Activated naive CD4-positive, alpha-beta T cell treated with anti-CD3 and anti-CD28 coated beads, Interleukin-2, amount 50 U/mL, for 72 hours (primary cell): ENCODE results near the gene DAB2. TPM values are rescaled to one million over a fixed set of nuclear protein-coding genes. Genes with fewer than 3 reads are reported as not detected.

Source experiments
- ATAC-seq, 2 donors: fragments of 150-1000 bp; cut with Tn5 transposase; 2 replicates each; pipeline ENCODE4 v1.10.0; 2021; ENCODE audit warnings: mild to moderate bottlenecking in 2 of 2, moderate library complexity in 2 of 2
- DNase-seq, 2 donors: peaks; one replicate each; pipeline ENCODE4 v3.0.0; 2021 to 2022; ENCODE audit warnings: low spot score in 2 of 2
- H3K27ac Mint-ChIP-seq, 2 donors: one replicate each; pipeline ENCODE4 v1.8.0; 2022; ENCODE audit warnings: mild to moderate bottlenecking in 2 of 2, mixed read lengths in 2 of 2
- H3K36me3 Mint-ChIP-seq, 2 donors: one replicate each; pipeline ENCODE4 v1.8.0; 2022; ENCODE audit warnings: mixed read lengths in 2 of 2
- H3K9me3 Mint-ChIP-seq, 2 donors: one replicate each; pipeline ENCODE4 v1.8.0; 2022; ENCODE audit warnings: mixed read lengths in 2 of 2
- total RNA-seq, 2 donors: library from RNA; stranded (reverse); gene quantifications; one replicate each; pipeline ENCODE4 v1.2.3, GENCODE V29; 2022

DAB2 gene
- total RNA-seq, 2 donors from 2014 or later = 0.50 TPM; not detected in 1

DNA sequence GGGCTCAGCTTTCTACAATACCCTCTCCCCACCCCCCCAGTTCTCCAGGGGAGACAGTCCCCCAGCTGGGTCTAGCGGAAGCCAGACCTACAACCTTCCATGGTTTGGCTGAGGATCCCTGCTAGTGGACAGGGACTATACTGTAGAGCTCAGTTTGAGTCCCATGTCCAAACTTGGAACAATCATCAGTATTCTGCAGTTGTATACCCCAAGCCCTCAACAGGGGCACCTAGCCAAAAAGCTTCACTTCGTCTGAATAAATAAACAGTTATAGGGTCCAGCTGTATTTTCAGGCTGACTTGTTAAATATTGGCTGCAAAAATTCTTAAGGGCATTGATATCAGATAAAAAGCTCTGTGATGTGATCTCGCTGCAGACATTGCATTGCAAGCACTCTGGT, 45.1 kb downstream of the DAB2 start:
- Mint-ChIP-seq H3K36me3 (no peaks in the 10 kb centered on the region), H3K9me3 (no peaks in the 10 kb centered on the region), H3K27ac (no peak overlapping the region)
- DNase-seq = no peak
- ATAC-seq = no peak

DNA sequence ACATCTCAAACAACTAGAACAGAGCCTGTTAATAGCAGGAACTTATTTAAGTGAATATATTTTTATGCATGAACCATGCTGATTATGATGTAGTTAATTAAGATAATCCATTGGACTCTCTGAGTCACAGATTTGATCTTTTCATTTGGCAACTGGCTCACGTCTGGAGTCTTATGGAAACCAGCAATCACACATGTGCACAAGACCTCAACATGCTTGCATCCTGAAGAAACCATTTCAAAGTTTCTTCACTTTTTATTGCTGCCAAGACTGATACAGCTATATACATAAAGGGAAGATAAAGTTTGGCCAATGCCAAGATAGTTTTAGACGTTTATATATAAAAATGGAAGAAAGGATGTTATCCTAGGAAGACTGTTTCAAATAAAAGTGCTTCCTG, 47.2 kb downstream of the DAB2 start:
- ATAC-seq (no peak), DNase-seq (no peak)
- H3K36me3 Mint-ChIP-seq = no peaks in the 10 kb centered on the region
- H3K9me3 Mint-ChIP-seq = no peaks in the 10 kb centered on the region
- H3K27ac Mint-ChIP-seq = no peak overlapping the region

DNA sequence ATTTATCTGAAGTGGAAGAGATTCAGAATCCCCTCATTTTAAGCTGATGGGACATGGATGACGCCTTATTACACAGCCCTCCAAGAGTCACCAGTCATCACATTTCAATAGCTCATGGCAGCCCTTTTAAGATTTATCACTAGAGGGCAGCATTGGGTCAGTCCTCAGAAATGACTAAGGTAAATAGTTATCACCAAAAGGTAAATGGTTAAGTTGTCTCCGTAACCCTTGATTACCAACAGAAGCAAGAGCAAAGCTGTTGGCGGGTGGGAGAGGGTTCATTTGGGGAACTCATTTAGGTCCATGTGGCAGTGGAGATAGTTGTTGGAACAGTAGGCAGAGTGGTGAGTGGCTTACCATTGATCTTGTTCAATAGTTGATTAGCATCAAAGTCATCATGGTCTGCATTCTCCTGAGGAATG, 48.5 kb downstream of the DAB2 start:
- H3K27ac Mint-ChIP-seq = no peak overlapping the region
- no peaks in the 10 kb centered on the region for H3K36me3 Mint-ChIP-seq
- DNase-seq = peak in 1 of 2 donors; percentile 62
- no peaks in the 10 kb centered on the region for H3K9me3 Mint-ChIP-seq
- peak; percentile 59 to 75 for ATAC-seq

DNA sequence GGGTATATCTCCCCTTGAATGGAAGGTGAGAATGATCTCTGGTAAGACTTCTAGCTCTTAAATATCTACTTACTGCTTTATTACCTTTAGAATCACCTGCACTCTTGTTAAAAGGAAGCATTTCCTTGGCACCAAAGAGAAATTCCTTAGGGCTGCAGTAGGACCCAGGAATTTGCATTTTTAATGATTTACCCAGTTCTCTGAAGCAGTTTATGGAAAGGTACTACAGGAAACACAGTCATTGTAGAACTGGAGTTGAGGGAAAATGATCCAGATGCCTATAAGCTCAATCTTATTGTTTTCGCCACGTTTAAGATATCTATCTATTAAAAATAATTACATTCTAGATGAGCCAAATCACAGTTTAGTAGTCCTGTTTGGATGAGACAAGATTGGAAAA, 51.0 kb downstream of the DAB2 start:
- no peak for DNase-seq
- no peak for ATAC-seq
- H3K27ac Mint-ChIP-seq = no peak overlapping the region
- H3K9me3 Mint-ChIP-seq = no peaks in the 10 kb centered on the region
- no peaks in the 10 kb centered on the region for H3K36me3 Mint-ChIP-seq

DNA sequence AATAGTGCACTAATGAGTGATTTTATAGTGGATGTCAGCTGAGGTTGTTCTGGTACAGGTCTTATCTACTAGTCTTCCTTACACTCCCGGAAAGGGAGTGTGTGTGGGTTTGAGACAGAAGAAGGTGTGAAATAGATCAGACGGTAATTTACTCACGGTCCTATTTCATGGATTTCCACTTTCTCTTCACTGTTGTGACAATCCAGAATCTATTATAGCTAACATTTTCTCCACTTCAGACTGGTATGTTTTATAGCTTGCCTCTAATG, 53.5 kb downstream of the DAB2 start:
- no peak overlapping the region for H3K27ac Mint-ChIP-seq
- no peak for ATAC-seq
- no peak for DNase-seq
- no peaks in the 10 kb centered on the region for H3K9me3 Mint-ChIP-seq
- no peaks in the 10 kb centered on the region for H3K36me3 Mint-ChIP-seq

DNA sequence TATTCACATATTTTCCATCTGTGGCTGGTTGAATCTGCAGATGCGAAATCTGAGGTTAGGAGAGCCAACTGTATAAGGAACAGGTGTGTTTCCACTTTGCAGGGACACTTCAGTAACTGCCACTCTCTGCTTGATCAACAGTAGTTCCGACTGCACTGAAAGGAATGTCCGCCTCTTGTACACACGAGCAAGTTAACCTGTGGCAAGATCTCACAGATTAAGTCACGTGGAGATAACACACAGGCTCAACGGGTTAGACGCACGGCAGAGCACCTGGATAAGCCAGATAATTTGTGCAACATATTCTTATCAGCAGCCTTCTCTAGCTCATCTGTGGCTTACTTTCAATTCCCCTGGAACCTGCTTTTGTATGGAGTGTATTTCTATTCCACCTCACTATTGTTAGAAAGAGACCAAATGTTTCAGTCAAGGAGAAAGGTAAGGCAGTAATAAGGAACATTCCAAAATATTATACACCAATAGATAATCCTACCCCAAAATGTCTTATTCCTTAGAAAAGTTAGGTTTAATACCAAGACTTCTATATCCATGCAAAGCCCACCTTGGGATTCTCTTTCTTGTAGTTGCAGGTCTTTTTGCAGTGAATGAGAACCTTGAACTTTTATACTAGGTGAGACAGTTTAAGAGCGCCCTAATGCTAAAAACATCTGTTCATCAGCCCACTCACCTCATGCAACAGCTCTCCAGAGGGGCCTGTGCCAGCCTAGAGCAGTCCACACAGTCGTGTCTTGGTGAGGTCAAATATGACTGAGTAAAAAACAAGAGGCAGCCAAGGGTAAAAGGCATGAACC, 54.0 kb downstream of the DAB2 start:
- no peaks in the 10 kb centered on the region for H3K9me3 Mint-ChIP-seq
- H3K36me3 Mint-ChIP-seq = no peaks in the 10 kb centered on the region
- H3K27ac Mint-ChIP-seq = no peak overlapping the region
- DNase-seq (no peak), ATAC-seq (no peak)

DNA sequence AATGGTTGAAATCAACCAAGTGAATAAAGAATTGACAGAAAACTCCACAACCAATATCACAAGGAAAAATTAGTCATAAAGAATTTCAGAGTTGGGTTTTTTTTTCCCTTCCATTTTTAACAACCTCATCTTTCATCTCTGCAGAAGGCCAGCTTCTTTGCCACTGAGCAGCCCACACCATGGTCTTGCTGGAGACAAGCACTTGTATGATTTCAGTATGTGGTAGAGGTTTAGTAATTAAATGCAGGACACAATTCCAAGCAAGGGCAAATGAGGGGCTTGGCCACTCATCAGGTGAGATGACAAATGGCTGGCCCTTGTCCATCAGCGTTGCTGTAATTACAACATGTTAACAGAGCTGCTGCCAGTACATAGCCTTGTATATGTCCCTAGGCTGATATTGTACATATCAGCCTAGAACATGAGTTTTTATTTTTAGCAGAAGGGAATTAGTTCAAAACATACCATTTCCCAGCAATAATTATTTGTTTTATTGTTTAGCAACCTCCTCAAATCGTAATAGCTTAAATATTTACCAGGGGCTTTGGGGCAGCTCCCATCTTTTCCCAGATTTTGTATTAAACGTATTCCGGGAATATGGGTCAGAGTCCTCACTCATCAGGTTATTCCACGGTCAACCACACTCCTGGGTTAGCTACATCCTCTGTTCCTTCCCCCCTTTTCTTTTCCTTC, 55.5 kb downstream of the DAB2 start:
- peak in 1 of 2 donors; percentile 16 for ATAC-seq

DNA sequence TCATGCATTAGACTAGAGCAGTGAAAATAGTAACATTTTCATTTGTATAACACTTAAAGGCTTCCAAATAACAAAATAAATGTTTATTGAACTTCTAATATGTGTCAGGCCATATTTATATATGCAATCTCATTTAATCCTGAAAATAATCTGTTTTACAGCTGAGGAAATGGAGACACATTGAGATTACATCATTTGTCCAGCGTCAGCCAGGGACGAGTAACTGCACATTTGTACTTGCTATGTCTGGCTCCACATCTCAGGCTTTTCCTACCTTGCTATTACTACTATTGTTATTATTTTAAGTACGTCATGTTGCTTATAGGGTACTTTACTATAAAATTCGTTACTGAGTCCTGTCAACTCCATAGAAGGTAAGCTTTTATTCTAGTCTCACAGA, 56.7 kb downstream of the DAB2 start:
- Mint-ChIP-seq H3K36me3 (no peaks in the 10 kb centered on the region), H3K27ac (no peak overlapping the region), H3K9me3 (no peaks in the 10 kb centered on the region)
- DNase-seq (no peak), ATAC-seq (no peak)

More for the DNA sequence above, 55.5 kb downstream of the DAB2 start:
- no peaks in the 10 kb centered on the region for H3K9me3 Mint-ChIP-seq
- no peak for DNase-seq
- H3K27ac Mint-ChIP-seq = no peak overlapping the region
- H3K36me3 Mint-ChIP-seq = no peaks in the 10 kb centered on the region

DNA sequence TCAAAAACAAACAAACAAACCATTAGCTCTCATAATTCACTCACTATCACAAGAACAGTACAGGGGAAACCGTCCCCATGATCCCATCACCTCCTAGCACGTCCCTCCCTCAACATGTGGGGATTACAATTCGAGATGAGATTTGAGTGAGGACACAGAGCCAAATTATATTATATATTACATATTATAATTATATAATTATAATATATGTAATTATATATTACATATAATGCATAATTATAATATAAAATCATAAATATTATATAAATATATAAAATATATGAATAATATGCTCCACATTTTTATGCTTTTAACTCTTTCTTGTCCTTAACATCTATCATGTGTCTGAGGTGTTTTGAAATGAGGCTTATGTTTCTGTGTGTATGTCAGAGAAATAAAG, 57.1 kb downstream of the DAB2 start:
- no peak for ATAC-seq
- no peak overlapping the region for H3K27ac Mint-ChIP-seq
- H3K9me3 Mint-ChIP-seq = no peaks in the 10 kb centered on the region
- no peak for DNase-seq
- H3K36me3 Mint-ChIP-seq = no peaks in the 10 kb centered on the region

DNA sequence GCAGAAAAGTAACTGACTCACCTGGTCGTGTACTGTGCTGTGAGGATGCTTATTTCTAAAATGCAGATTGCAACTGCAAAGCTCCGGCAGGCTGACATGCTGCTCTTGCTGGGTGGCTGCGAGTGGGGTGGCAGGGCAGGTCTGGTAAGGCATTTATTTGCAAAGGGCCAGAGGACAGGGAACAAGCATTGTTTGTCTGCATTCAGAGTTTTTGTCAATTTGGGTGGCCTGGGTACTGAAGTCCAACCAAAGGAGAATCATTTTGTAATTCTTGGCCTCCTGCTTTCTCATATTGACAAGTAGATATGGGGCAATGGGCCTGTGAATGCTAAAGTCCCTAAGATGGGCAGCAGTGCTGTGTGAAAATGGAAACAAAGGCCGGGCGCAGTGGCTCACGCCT, 60.4 kb downstream of the DAB2 start, which contains the start of gene C9:
C9 (minus strand) TSS at position 129 of the 400 bp plus-strand sequence; CDS start at position 98, 31 bp downstream.
- DNase-seq (no peak), ATAC-seq (no peak)
- Mint-ChIP-seq H3K9me3 (no peaks in the 10 kb centered on the region), H3K36me3 (no peaks in the 10 kb centered on the region), H3K27ac (no peak within 1 kb of the TSS)

DNA sequence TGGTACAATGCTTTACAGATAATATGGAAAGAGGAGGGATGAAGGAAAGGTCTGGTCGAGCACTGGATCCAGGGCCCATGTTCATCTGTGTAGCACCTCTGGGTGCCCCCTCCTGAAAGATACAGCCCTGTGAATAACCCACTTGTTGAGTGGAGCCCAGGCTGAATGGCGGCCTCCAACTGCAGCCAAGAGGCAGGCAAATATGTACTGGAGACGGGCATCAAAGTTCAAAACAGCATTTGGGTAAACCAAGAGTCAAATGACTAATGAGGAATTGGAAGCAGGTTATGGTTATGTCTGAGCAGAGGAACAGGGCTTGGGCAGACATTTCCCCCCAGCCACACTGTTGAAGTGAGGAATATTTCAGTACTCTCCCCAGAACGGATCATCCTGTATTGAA, 61.6 kb downstream of the DAB2 start:
- ATAC-seq = no peak
- Mint-ChIP-seq H3K36me3 (no peaks in the 10 kb centered on the region), H3K9me3 (no peaks in the 10 kb centered on the region), H3K27ac (no peak overlapping the region)
- DNase-seq = no peak

DNA sequence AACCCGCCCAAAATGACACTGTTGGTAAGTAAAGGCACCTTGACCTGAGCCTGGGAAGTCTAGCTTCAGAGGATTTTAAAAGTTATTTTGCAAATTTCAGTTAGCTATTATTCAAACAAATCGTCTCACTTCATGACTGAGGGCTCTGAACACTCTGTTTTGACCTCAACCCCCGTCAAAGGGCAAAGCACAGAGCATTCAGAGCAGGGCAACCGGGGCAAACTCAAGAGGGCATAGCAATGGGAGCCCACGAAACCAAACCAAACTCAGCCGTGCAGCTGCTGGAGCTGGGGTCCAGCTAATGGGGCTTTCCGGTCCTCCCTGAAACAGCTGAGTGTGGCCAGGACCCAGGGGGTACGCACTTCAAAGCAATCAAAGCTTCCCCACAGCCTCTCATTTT, 62.1 kb downstream of the DAB2 start:
- H3K9me3 Mint-ChIP-seq = no peaks in the 10 kb centered on the region
- ATAC-seq (no peak), DNase-seq (no peak)
- H3K27ac Mint-ChIP-seq = no peak overlapping the region
- no peaks in the 10 kb centered on the region for H3K36me3 Mint-ChIP-seq

DNA sequence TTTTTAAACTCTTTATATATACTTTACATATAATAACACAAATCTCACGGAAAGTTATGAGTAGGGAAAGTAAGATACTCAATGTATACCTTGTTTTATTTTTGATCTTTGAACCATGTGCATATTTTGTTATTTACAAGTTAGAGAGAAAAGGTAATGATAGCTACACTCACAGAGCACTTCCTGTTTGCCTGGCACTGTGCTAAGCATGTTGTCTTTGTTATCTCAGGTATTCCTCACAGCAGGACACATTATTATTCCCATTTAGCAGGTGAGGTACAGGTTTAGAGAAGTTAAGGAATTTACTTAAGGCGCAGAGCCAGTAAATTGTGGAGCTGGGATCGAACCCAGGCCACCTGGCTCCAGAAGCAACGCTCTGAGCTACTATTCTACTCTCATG, 63.5 kb downstream of the DAB2 start:
- H3K36me3 Mint-ChIP-seq = no peaks in the 10 kb centered on the region
- DNase-seq = no peak
- no peak overlapping the region for H3K27ac Mint-ChIP-seq
- no peak for ATAC-seq
- H3K9me3 Mint-ChIP-seq = no peaks in the 10 kb centered on the region

DNA sequence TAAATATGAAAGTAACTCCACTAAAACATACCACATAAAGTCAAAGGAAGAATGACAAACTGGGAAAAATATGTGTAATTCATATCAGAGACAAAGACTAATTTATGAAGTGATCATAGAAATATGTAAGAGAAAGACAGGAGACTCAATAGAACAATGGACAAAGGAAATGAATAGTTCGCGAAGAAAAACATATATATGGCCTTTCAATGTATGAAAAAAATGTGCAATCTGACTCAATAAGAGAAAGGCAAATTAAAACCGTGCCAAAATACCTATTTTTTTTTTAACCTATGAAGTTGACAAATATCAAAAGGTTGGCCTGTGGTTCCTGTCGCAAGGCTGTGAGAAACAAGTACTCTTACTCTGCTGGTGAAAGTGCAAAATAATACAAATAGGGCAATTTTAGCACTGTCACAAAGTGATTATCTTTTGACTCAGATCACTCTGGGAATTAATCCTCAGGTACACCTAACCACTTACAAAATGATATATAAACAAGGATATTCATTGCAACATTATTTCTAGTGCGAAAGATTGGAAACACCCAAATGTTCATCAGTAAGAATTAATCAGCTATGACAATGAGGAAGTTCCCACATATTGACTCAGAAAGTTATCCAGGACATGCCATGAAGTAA, 64.2 kb downstream of the DAB2 start:
- H3K36me3 Mint-ChIP-seq = no peaks in the 10 kb centered on the region
- H3K27ac Mint-ChIP-seq = no peak overlapping the region
- H3K9me3 Mint-ChIP-seq = no peaks in the 10 kb centered on the region
- no peak for DNase-seq
- ATAC-seq = peak in 1 of 2 donors; percentile 88

DNA sequence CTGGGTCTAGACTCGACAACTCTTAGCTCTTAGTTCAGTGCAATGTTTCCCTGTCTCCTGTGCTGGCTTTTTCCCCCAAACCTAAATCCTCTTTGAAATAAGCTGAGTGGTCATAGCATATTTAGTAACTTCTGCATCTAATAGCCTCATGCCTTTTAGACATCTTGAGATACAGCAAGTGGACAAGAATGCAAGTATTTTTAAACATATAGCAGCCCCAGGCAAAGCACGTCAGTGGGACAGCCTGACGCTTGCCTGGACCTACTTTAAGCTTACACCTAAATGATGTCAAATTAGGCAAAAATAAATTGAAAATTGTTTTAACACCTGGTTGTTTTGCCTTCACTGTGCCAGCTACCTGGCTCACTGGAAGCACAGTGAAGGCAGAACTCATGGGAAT, 68.5 kb downstream of the DAB2 start:
- no peak for ATAC-seq

DNA sequence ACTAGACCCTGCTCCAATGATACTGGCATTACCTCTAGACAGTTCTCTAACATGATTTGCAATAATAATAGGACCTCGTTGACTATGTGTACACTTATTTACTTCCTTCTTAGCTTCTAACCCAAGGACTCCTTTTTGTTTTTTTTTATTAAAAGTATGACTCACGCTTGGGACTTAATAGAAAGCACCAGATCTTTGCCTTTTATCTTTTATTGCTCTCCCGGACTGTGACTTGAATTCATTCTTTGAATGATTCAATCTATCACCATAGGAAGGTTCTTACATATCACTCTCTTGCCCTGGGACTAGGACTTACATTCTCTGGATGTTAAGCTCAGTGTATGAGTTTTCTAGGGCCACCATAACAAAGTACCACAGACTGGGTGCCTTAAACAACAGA, 69.5 kb downstream of the DAB2 start:
- Mint-ChIP-seq H3K9me3 (peaks cover 6 to 15% of the 10 kb centered on the region in 2 donors), H3K36me3 (peaks cover 12 to 17% of the 10 kb centered on the region in 2 donors), H3K27ac (no peak overlapping the region)
- ATAC-seq (no peak), DNase-seq (no peak)

More for the DNA sequence above, 68.5 kb downstream of the DAB2 start:
- H3K27ac Mint-ChIP-seq = no peak overlapping the region
- peaks cover 7 to 15% of the 10 kb centered on the region in 2 donors for H3K36me3 Mint-ChIP-seq
- no peak for DNase-seq
- H3K9me3 Mint-ChIP-seq = peaks cover 6 to 15% of the 10 kb centered on the region in 2 donors

DNA sequence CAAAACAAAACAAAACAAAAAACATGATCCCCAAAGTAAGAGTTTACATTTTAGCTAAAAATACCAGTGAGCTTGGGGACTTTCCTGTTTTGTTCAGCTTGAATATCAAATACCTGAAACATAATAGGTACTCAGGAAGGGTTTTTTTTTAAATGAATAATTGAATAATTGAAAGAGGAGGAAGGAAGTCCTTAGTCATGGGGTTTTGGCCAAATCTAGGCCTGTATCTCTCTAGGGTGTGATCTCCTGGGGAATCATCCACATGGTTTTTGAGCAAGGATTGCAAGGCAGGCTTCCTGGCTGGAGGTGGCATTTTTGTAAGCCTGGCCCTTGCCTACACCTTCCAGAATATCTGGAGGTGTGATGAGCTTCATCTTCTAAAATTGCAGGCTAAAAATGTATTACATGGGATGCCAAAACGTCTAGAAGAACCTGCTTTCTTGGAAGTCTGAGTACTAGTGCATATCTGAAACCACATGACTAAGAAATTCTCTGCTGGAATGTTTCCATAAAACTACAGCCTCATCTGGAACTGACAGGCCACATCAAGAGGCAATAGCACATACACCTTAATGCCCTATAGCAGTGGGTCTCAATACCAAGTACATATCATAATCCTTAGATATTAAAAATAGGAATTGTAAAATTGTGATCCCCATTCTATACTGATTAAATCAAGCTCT, 70.9 kb downstream of the DAB2 start:
- DNase-seq (no peak), ATAC-seq (no peak)
- peaks cover 15 to 25% of the 10 kb centered on the region in 2 donors for H3K9me3 Mint-ChIP-seq
- H3K27ac Mint-ChIP-seq = no peak overlapping the region
- peaks cover 17 to 20% of the 10 kb centered on the region in 2 donors for H3K36me3 Mint-ChIP-seq
